IPS DF 6.9 (cell line): ENCODE data around the gene SLC20A1.

ENCODE experiments used
- DNase-seq: peaks from one replicate; pipeline ENCODE4 v3.0.0-alpha.2; 2013; ENCODE audit warnings: low read depth, low spot score
- H3K27ac ChIP-seq: one replicate; pipeline ENCODE4 v1.5.1; 2013; ENCODE audit warnings: low read length, control low read depth
- H3K27me3 ChIP-seq: 2 replicates; pipeline ENCODE4 v1.6.1; 2013; ENCODE audit warnings: mild to moderate bottlenecking, low read length; ENCODE audit not compliant: control insufficient read depth, insufficient read depth
- H3K36me3 ChIP-seq: 2 replicates; pipeline ENCODE4 v1.6.1; 2013; ENCODE audit warnings: low read length; ENCODE audit not compliant: control insufficient read depth, insufficient read depth
- H3K4me1 ChIP-seq: 2 replicates; pipeline ENCODE4 v1.6.1; 2013; ENCODE audit warnings: low read length; ENCODE audit not compliant: control insufficient read depth, insufficient read depth
- H3K4me3 ChIP-seq: 2 replicates; pipeline ENCODE4 v1.5.1; 2013; ENCODE audit warnings: mild to moderate bottlenecking, low read length
- H3K9me3 ChIP-seq: 2 replicates; pipeline ENCODE4 v1.6.1; 2013; ENCODE audit warnings: low read length, inconsistent platforms; ENCODE audit not compliant: control insufficient read depth, insufficient read depth
- WGBS: extraction: QIAGEN DNeasy Blood & Tissue Kit; methylation state at CpG from one replicate; pipeline ENCODE4 v1.1.7; 2013; ENCODE audit warnings: mixed read lengths, missing lambda C conversion rate; ENCODE audit not compliant: insufficient read length, insufficient coverage; 5-methylcytosine and 5-hydroxymethylcytosine counted together

Gene SLC20A1

GRCh38 chr2:112710956-112711750, 65.4 kb downstream of the SLC20A1 start:
- H3K9me3 ChIP-seq, result no peaks in the 10 kb centered on the region
- no peaks in the 10 kb centered on the region for H3K4me1 ChIP-seq
- DNase-seq, result no peak
- no CpG with 5 or more reads among the region's 9 CpGs for whole genome bisulfite sequencing
- no peaks in the 10 kb centered on the region for H3K27me3 ChIP-seq
- no peaks in the 10 kb centered on the region for H3K36me3 ChIP-seq
- H3K27ac ChIP-seq, result no peak overlapping the region
- H3K4me3 ChIP-seq, result no peak overlapping the region

- Histone ChIP-seq H3K27me3 (no peaks in the 10 kb centered on the region), H3K36me3 (no peaks in the 10 kb centered on the region), H3K27ac (no peak overlapping the region), H3K4me1 (no peaks in the 10 kb centered on the region), H3K4me3 (no peak overlapping the region), H3K9me3 (no peaks in the 10 kb centered on the region)
- DNase-seq, result no peak
- no CpG with 5 or more reads among the region's 3 CpGs for WGBS
Measured at GRCh38 chr2:112712465-112712864, 66.7 kb downstream of the SLC20A1 start.

- DNase-seq, result no peak
Measured at GRCh38 chr2:112712903-112713584, 67.3 kb downstream of the SLC20A1 start.

More at GRCh38 chr2:112712903-112713584, 67.3 kb downstream of the SLC20A1 start:
- no peaks in the 10 kb centered on the region for H3K4me1 ChIP-seq
- H3K36me3 ChIP-seq, result no peaks in the 10 kb centered on the region
- no peak overlapping the region; the same call in 1 of the 2 replicates for H3K4me3 ChIP-seq
- no peaks in the 10 kb centered on the region for H3K9me3 ChIP-seq
- H3K27ac ChIP-seq, result no peak overlapping the region
- WGBS, result no CpG with 5 or more reads among the region's 17 CpGs
- H3K27me3 ChIP-seq, result no peaks in the 10 kb centered on the region
